Activated naive CD8-positive, alpha-beta T cell treated with anti-CD3 and anti-CD28 coated beads for 36 hours (primary cell): Measurements from ENCODE around the gene DCLRE1B. TPM values are rescaled to one million over a fixed set of nuclear protein-coding genes. Genes with fewer than 3 reads are reported as not detected.

ENCODE experiments used
- DNase-seq: peaks from one replicate; pipeline ENCODE4 v3.0.0; 2021
- H3K27ac Mint-ChIP-seq: one replicate; pipeline ENCODE4 v1.8.0; 2022; ENCODE audit warnings: mild to moderate bottlenecking, moderate library complexity, mixed read lengths
- H3K27me3 Mint-ChIP-seq: one replicate; pipeline ENCODE4 v1.8.0; 2022; ENCODE audit warnings: mild to moderate bottlenecking, mixed read lengths
- H3K36me3 Mint-ChIP-seq: one replicate; pipeline ENCODE4 v1.8.0; 2021; ENCODE audit warnings: mild to moderate bottlenecking, mixed read lengths
- H3K4me1 Mint-ChIP-seq: one replicate; pipeline ENCODE4 v1.8.0; 2021; ENCODE audit warnings: mixed read lengths
- H3K4me3 Mint-ChIP-seq: one replicate; pipeline ENCODE4 v1.8.0; 2022; ENCODE audit warnings: mild to moderate bottlenecking, moderate library complexity, mixed read lengths
- H3K9me3 Mint-ChIP-seq: one replicate; pipeline ENCODE4 v1.8.0; 2022; ENCODE audit warnings: mixed read lengths
- total RNA-seq, 2 experiments: library from RNA; stranded (reverse); gene quantifications; one replicate each; pipeline ENCODE4 v1.2.3, GENCODE V29; 2021

Gene DCLRE1B
- total RNA-seq, result 10 to 100 TPM; 25.2 to 26.5 TPM

GRCh38 chr1:113904674-113905434, at the start of gene DCLRE1B, which contains the start of gene AP4B1:
Gene DCLRE1B, plus strand, starts transcription at chr1:113905326. Its CDS starts 261 bp downstream, at chr1:113905587.
Gene AP4B1, minus strand, starts transcription at chr1:113904799. Its CDS starts 82 bp downstream, at chr1:113904717.
- H3K27me3 Mint-ChIP-seq, result no peaks in the 10 kb centered on the region
- H3K9me3 Mint-ChIP-seq, result no peaks in the 10 kb centered on the region
- H3K36me3 Mint-ChIP-seq, result peaks cover 50% of the 10 kb centered on the region
- peaks cover 50% of the 10 kb centered on the region for H3K4me1 Mint-ChIP-seq
- peak within 1 kb of the TSS; percentile 96 for H3K4me3 Mint-ChIP-seq
- peak within 1 kb of the TSS; percentile 98 for H3K27ac Mint-ChIP-seq
- peak; percentile 98 for DNase-seq

- H3K4me3 Mint-ChIP-seq, result no peak overlapping the region
- H3K4me1 Mint-ChIP-seq, result peaks cover 32% of the 10 kb centered on the region
- no peaks in the 10 kb centered on the region for H3K27me3 Mint-ChIP-seq
- H3K36me3 Mint-ChIP-seq, result peaks cover 45% of the 10 kb centered on the region
- DNase-seq, result no peak
- H3K9me3 Mint-ChIP-seq, result no peaks in the 10 kb centered on the region
- no peak overlapping the region for H3K27ac Mint-ChIP-seq
Measured at GRCh38 chr1:113855630-113856400, 49.3 kb upstream of the DCLRE1B start.

GRCh38 chr1:113856401-113856790, 48.7 kb upstream of the DCLRE1B start:
- Mint-ChIP-seq H3K27me3 (no peaks in the 10 kb centered on the region), H3K27ac (no peak overlapping the region), H3K36me3 (peaks cover 40% of the 10 kb centered on the region), H3K4me1 (peaks cover 31% of the 10 kb centered on the region), H3K9me3 (no peaks in the 10 kb centered on the region), H3K4me3 (no peak overlapping the region)
- no peak for DNase-seq

- H3K9me3 Mint-ChIP-seq, result no peaks in the 10 kb centered on the region
- no peak overlapping the region for H3K27ac Mint-ChIP-seq
- no peaks in the 10 kb centered on the region for H3K27me3 Mint-ChIP-seq
- H3K36me3 Mint-ChIP-seq, result peaks cover 39% of the 10 kb centered on the region
- peaks cover 36% of the 10 kb centered on the region for H3K4me1 Mint-ChIP-seq
- no peak overlapping the region for H3K4me3 Mint-ChIP-seq
- DNase-seq, result no peak
Measured at GRCh38 chr1:113857776-113858175, 47.4 kb upstream of the DCLRE1B start.

- Mint-ChIP-seq H3K36me3 (peaks cover 44% of the 10 kb centered on the region), H3K9me3 (no peaks in the 10 kb centered on the region), H3K27me3 (no peaks in the 10 kb centered on the region), H3K4me3 (no peak overlapping the region), H3K27ac (no peak overlapping the region), H3K4me1 (peaks cover 37% of the 10 kb centered on the region)
- DNase-seq, result no peak
Measured at GRCh38 chr1:113858418-113858817, 46.7 kb upstream of the DCLRE1B start.

GRCh38 chr1:113858982-113859381, 46.1 kb upstream of the DCLRE1B start:
- H3K4me1 Mint-ChIP-seq, result peaks cover 37% of the 10 kb centered on the region
- H3K4me3 Mint-ChIP-seq, result no peak overlapping the region
- H3K9me3 Mint-ChIP-seq, result no peaks in the 10 kb centered on the region
- H3K27me3 Mint-ChIP-seq, result no peaks in the 10 kb centered on the region
- DNase-seq, result no peak
- H3K27ac Mint-ChIP-seq, result no peak overlapping the region
- peaks cover 46% of the 10 kb centered on the region for H3K36me3 Mint-ChIP-seq

GRCh38 chr1:113859478-113860175, 45.5 kb upstream of the DCLRE1B start:
- H3K4me3 Mint-ChIP-seq, result no peak overlapping the region
- no peaks in the 10 kb centered on the region for H3K9me3 Mint-ChIP-seq
- H3K4me1 Mint-ChIP-seq, result peaks cover 33% of the 10 kb centered on the region
- DNase-seq, result no peak
- no peaks in the 10 kb centered on the region for H3K27me3 Mint-ChIP-seq
- peak overlapping the region; percentile 59 for H3K27ac Mint-ChIP-seq
- peaks cover 47% of the 10 kb centered on the region for H3K36me3 Mint-ChIP-seq

GRCh38 chr1:113860891-113861290, 44.2 kb upstream of the DCLRE1B start:
- Mint-ChIP-seq H3K27me3 (no peaks in the 10 kb centered on the region), H3K36me3 (peaks cover 49% of the 10 kb centered on the region), H3K9me3 (no peaks in the 10 kb centered on the region), H3K4me1 (peaks cover 45% of the 10 kb centered on the region), H3K27ac (no peak overlapping the region), H3K4me3 (no peak overlapping the region)
- DNase-seq, result no peak

- Mint-ChIP-seq H3K4me1 (peaks cover 47% of the 10 kb centered on the region), H3K9me3 (no peaks in the 10 kb centered on the region), H3K27me3 (no peaks in the 10 kb centered on the region), H3K4me3 (no peak overlapping the region), H3K27ac (peak overlapping the region; percentile 10), H3K36me3 (peaks cover 46% of the 10 kb centered on the region)
- no peak for DNase-seq
Measured at GRCh38 chr1:113861641-113862040, 43.5 kb upstream of the DCLRE1B start.

GRCh38 chr1:113868387-113869083, 36.6 kb upstream of the DCLRE1B start:
- Mint-ChIP-seq H3K27me3 (no peaks in the 10 kb centered on the region), H3K4me3 (peak overlapping the region; percentile 91), H3K36me3 (peaks cover 52% of the 10 kb centered on the region), H3K27ac (peak overlapping the region; percentile 99), H3K9me3 (no peaks in the 10 kb centered on the region), H3K4me1 (peaks cover 63% of the 10 kb centered on the region)
- peak; percentile 13 for DNase-seq

- Mint-ChIP-seq H3K27me3 (no peaks in the 10 kb centered on the region), H3K27ac (peak overlapping the region; percentile 99), H3K9me3 (no peaks in the 10 kb centered on the region), H3K36me3 (peaks cover 35% of the 10 kb centered on the region), H3K4me3 (peak overlapping the region; percentile 91), H3K4me1 (peaks cover 71% of the 10 kb centered on the region)
- DNase-seq, result no peak
Measured at GRCh38 chr1:113870778-113871177, 34.3 kb upstream of the DCLRE1B start.

GRCh38 chr1:113871597-113872113, 33.5 kb upstream of the DCLRE1B start, which contains the start of gene PTPN22:
Gene PTPN22, minus strand, starts transcription at chr1:113871712.
- Mint-ChIP-seq H3K27ac (peak within 1 kb of the TSS; percentile 99), H3K4me3 (peak within 1 kb of the TSS; percentile 91), H3K4me1 (peaks cover 71% of the 10 kb centered on the region), H3K36me3 (peaks cover 31% of the 10 kb centered on the region), H3K9me3 (no peaks in the 10 kb centered on the region), H3K27me3 (no peaks in the 10 kb centered on the region)
- peak; percentile 80 for DNase-seq

- DNase-seq, result no peak
- no peaks in the 10 kb centered on the region for H3K27me3 Mint-ChIP-seq
- H3K36me3 Mint-ChIP-seq, result peaks cover 31% of the 10 kb centered on the region
- H3K4me3 Mint-ChIP-seq, result peak overlapping the region; percentile 91
- H3K9me3 Mint-ChIP-seq, result no peaks in the 10 kb centered on the region
- H3K27ac Mint-ChIP-seq, result peak overlapping the region; percentile 99
- peaks cover 67% of the 10 kb centered on the region for H3K4me1 Mint-ChIP-seq
Measured at GRCh38 chr1:113872219-113872935, 32.7 kb upstream of the DCLRE1B start.
